ENCODE measurements around the gene NTSR2. TPM values are rescaled to one million over a fixed set of nuclear protein-coding genes. Genes with fewer than 3 reads are reported as not detected.
A peak's percentile ranks its signal among the peaks of the same experiment; 100 is the strongest.

Gene NTSR2
- total RNA-seq, 1 donor from 2014 or later: not detected

- H3K27me3 ChIP-seq: no peaks in the 10 kb centered on the region
- peaks cover 11% of the 10 kb centered on the region for H3K4me1 ChIP-seq
- H3K27ac ChIP-seq: no peak overlapping the region
- H3K9me3 ChIP-seq: no peaks in the 10 kb centered on the region
- intact Hi-C loops (cut with DNase I): no loop called here
- H3K4me3 ChIP-seq: no peak overlapping the region
- DNase-seq (ENCODE audit: extremely low spot score in 2 of 2): no peak
- H3K36me3 ChIP-seq: no peaks in the 10 kb centered on the region
- TF ChIP-seq POLR2AphosphoS5 (IDR thresholded peaks at IDR 0.05; ENCODE audit: insufficient read depth in 1 of 2, low read depth in 1 of 2) (no peak), POLR2A (IDR thresholded peaks at IDR 0.05) (no peak), CTCF (IDR thresholded peaks at IDR 0.05) (no peak)
Measured at GRCh38 chr2:11701751-11702301, 31.8 kb upstream of the NTSR2 start.

GRCh38 chr2:11701206-11701605 is 31.2 kb upstream of the NTSR2 start:
- Histone ChIP-seq H3K27ac (no peak overlapping the region), H3K4me1 (peaks cover 14% of the 10 kb centered on the region), H3K4me3 (no peak overlapping the region), H3K9me3 (no peaks in the 10 kb centered on the region), H3K36me3 (no peaks in the 10 kb centered on the region), H3K27me3 (no peaks in the 10 kb centered on the region)
- no peak for DNase-seq (ENCODE audit: extremely low spot score in 2 of 2)
- TF ChIP-seq POLR2A (IDR thresholded peaks at IDR 0.05) (no peak), POLR2AphosphoS5 (IDR thresholded peaks at IDR 0.05; ENCODE audit: insufficient read depth in 1 of 2, low read depth in 1 of 2) (no peak), CTCF (IDR thresholded peaks at IDR 0.05) (no peak)
- intact Hi-C loops (cut with DNase I): no loop called here

- intact Hi-C loops (cut with DNase I): no loop called here
- Histone ChIP-seq H3K36me3 (no peaks in the 10 kb centered on the region), H3K4me1 (peaks cover 14% of the 10 kb centered on the region), H3K4me3 (no peak overlapping the region), H3K27ac (no peak overlapping the region), H3K9me3 (no peaks in the 10 kb centered on the region), H3K27me3 (no peaks in the 10 kb centered on the region)
- DNase-seq (ENCODE audit: extremely low spot score in 2 of 2): no peak
- TF ChIP-seq POLR2AphosphoS5 (IDR thresholded peaks at IDR 0.05; ENCODE audit: insufficient read depth in 1 of 2, low read depth in 1 of 2) (no peak), CTCF (IDR thresholded peaks at IDR 0.05) (no peak), POLR2A (IDR thresholded peaks at IDR 0.05) (no peak)
Measured at GRCh38 chr2:11699686-11700670, 30.0 kb upstream of the NTSR2 start.

- TF ChIP-seq POLR2A (IDR thresholded peaks at IDR 0.05) (no peak), CTCF (IDR thresholded peaks at IDR 0.05) (peak in 1 of 3 experiments; percentile 13), POLR2AphosphoS5 (IDR thresholded peaks at IDR 0.05; ENCODE audit: insufficient read depth in 1 of 2, low read depth in 1 of 2) (peak; percentile 15 to 79)
- peaks cover 14% of the 10 kb centered on the region for H3K4me1 ChIP-seq
- DNase-seq (ENCODE audit: extremely low spot score in 2 of 2): peak in 1 of 2 donors; percentile 96
- no peaks in the 10 kb centered on the region for H3K9me3 ChIP-seq
- peak overlapping the region; percentile 40 for H3K27ac ChIP-seq
- no peak overlapping the region for H3K4me3 ChIP-seq
- no peaks in the 10 kb centered on the region for H3K27me3 ChIP-seq
- intact Hi-C loops (cut with DNase I): no loop called here
- no peaks in the 10 kb centered on the region for H3K36me3 ChIP-seq
Measured at GRCh38 chr2:11698009-11698922, 28.3 kb upstream of the NTSR2 start.
